Skeletal muscle satellite cell (primary cell): ENCODE data around the gene IL34.
A peak's percentile ranks its signal among the peaks of the same experiment; 100 is the strongest.

Experiments
- H3K27me3 ChIP-seq: 2 replicates; pipeline ENCODE4 v1.7.0; 2013; ENCODE audit warnings: low read length; ENCODE audit not compliant: control insufficient read depth, insufficient read depth
- H3K36me3 ChIP-seq: 2 replicates; pipeline ENCODE4 v1.7.0; 2013; ENCODE audit warnings: mild to moderate bottlenecking, control low read depth, low read length; ENCODE audit not compliant: insufficient read depth
- H3K4me1 ChIP-seq: 2 replicates; pipeline ENCODE4 v1.7.0; 2013; ENCODE audit warnings: low read length; ENCODE audit not compliant: control insufficient read depth, insufficient read depth
- H3K4me2 ChIP-seq: 2 replicates; pipeline ENCODE4 v1.7.0; 2013; ENCODE audit warnings: mild to moderate bottlenecking, low read length
- H3K4me3 ChIP-seq: 2 replicates; pipeline ENCODE4 v1.7.0; 2013; ENCODE audit warnings: low read length
- H3K9ac ChIP-seq: 2 replicates; pipeline ENCODE4 v1.7.0; 2013; ENCODE audit warnings: mild to moderate bottlenecking, low read depth, low read length, moderate library complexity
- H3K9me3 ChIP-seq: replicated peaks from 2 replicates; pipeline ENCODE4 v1.7.0; 2013; ENCODE audit warnings: mild to moderate bottlenecking, control low read depth, low read length

Gene IL34

DNA sequence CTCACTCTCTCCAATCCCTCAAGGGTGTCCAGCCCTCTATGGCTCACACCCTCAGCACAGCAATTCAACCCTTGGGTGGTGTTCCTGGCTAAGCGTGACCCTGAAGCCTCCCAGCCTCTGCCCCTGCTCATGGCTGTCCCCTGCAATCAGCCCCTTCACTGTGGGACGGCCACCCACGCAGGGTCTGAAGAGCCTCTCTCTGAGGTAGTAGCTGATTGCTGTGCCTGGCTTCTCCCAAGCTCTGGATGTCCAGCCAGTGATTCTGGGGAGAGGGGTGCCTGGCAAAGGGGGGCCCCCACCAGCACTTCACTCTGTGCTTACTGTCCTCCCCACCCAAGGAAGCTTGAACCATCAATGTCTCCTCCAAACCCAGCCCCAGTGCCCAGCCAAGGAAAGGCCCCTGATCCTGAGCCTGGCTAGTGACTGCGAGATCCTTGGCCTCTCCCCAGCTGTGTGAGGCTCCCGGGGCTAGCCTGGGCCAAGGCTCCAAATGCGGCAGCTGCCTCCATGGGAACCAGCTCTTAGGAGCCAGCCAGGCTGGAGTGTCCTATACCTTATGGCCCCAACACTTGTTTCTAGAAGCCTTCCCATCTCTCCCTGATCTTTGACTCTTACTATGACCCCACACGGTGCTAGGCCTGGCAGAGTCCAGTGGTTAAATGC is 29.6 kb downstream of the IL34 start:
- Histone ChIP-seq H3K4me3 (no peak overlapping the region), H3K4me1 (peaks cover 5% of the 10 kb centered on the region), H3K4me2 (no peak overlapping the region), H3K36me3 (peaks cover 92% of the 10 kb centered on the region), H3K9me3 (no peaks in the 10 kb centered on the region), H3K27me3 (no peaks in the 10 kb centered on the region), H3K9ac (no peak overlapping the region)

DNA sequence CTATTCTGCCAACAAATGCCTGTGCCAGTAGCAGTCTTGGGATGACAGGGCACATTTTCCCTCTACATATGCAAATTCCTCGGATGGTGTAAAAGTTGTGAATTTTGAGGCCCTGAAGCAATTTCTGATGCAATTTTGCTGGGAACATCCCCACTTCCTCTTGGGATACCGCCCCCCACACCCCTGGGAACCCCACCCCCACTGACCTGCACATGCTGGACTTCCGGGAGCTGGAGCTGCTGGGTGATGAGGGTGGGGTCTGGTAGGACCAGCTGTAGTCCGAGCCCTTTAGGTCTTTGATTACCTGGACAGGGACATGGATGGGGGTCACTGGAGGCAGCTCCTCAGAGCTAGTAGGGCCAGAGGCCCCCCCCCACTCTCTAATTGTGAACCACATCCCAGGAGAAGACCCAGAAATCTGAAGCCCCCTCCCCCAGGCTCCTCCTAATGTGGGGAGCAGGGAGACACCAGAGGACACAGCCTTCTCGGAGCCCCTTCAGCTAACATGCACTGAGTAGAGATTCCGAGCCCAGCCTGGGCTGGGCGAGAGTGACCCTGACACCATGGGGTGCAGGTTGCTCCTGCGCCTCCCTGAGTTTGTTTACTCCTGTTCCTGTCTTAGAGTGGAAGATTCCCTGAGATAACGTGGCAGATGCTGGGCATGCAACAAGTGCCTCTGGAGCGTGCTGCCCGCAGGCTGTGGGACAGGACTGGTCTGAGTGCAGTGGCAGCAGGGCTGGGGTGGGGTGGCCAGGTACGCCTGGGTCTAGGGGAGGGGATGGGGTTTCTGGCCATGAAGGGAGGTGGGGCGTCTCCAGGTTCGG is 30.5 kb downstream of the IL34 start:
- Histone ChIP-seq H3K27me3 (no peaks in the 10 kb centered on the region), H3K9ac (no peak overlapping the region), H3K4me1 (peaks cover 14% of the 10 kb centered on the region), H3K4me3 (no peak overlapping the region), H3K4me2 (no peak overlapping the region), H3K9me3 (no peaks in the 10 kb centered on the region), H3K36me3 (peaks cover 83% of the 10 kb centered on the region)

DNA sequence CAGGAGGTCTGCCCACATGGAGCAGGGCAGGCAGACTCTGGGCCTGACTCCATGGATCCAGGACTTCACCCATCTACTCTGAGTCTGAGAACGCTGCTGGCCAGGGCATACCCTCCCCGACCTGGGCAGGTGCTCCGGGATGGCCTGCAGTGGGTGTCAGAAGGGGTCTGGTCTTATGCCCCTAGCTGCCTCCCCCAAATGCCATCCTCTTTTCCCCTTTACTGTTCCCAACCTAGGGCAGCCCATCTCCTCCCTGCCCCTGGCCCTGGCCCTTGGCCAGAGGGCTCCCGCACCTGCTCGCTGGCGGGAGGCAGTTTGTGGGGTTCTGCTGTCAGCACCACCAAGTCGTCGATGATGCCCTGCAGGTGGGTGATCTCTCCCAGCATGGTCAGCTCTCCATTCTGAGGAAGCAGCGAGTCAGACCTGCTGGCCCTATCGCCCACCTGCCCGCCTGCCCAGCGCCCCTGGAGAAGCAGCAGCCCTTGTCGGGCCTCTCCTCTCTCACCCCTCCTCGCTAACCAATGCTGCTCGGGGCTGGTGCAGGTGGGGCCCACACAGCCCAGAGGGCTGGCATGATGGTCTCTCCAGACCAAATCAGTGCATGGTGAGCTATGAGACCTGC is 31.3 kb downstream of the IL34 start:
- Histone ChIP-seq H3K4me2 (no peak overlapping the region), H3K36me3 (peaks cover 77% of the 10 kb centered on the region), H3K4me3 (no peak overlapping the region), H3K27me3 (no peaks in the 10 kb centered on the region), H3K4me1 (peaks cover 21% of the 10 kb centered on the region), H3K9ac (no peak overlapping the region), H3K9me3 (no peaks in the 10 kb centered on the region)

DNA sequence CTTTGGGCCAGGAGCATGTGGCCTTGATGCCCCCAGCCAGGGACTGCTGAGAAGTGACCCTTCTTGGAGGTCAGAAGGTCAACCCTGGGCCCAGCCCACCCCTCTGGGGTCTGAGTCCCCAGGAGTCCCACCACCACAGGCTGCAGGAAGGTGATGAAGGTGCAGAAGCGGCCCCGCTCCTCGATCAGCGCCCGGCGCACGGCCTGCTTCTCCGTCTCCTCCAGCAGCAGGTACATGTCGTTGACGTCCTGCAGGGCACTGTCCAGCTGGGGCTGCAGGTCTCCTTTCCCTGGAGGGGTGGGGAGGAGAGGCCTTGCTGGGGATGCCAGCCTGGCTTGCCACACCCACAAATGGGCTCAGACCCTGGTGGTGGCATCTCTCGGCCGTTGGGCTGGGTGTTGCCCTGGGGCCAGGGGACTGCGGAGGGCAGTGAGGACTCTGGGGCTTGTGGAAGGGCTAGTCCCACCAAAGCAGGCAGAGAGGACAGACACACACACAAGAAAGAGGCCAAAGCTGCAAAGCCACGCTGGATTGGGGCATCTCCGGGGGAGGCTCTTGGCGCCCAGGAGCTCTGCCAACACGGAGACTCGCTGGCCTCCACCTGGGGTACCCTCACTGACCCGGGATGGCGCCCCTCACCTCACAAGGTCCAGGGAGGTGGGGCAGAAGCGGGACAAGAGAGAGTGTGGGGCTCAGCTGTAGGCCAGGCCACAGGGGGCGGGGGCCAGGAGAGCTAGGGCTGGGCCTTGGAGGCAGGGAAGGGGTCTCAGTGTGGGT is 31.9 kb downstream of the IL34 start:
- H3K9me3 ChIP-seq, result no peaks in the 10 kb centered on the region
- H3K4me2 ChIP-seq, result no peak overlapping the region
- H3K27me3 ChIP-seq, result no peaks in the 10 kb centered on the region
- H3K4me3 ChIP-seq, result no peak overlapping the region
- no peak overlapping the region for H3K9ac ChIP-seq
- H3K36me3 ChIP-seq, result peaks cover 77% of the 10 kb centered on the region
- peaks cover 28% of the 10 kb centered on the region for H3K4me1 ChIP-seq

DNA sequence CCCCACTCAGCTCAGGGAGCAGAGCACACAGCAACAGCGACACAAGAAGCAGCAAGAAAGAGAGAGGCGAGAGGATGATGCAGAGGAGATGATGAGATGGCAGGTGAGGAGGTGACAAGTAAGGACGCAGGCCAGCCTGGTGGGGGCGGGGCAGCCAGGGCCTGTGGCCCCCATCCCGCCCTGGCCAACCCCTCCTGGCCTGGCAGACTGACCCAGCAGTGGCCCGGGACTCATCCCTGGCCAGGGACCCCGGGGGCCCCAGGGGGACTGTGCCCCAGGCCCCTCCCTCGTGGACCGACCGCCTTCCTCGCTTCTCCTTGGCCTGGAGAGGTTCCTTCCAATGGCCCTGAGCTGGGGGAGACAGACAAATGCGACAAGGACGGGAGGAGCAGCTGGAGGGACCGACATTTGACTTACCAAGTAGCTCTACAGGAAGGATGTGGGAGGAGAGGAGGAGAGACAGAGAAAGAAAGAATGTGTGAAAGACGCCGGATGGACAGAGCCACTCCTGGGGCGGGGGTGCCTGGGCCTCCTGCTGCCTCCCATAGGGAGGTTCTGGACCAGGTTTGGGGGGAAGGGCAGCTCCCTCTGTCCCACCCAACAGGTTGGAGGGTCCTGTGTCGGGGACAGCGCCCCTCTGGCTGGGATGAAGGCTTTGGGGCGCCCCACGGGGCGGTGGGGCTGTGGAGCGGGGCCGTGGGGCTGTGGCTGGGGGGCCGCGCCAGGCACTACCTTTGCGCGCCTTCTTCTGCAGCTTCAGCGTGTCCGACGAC is 32.7 kb downstream of the IL34 start:
- Histone ChIP-seq H3K9me3 (no peaks in the 10 kb centered on the region), H3K4me3 (no peak overlapping the region), H3K4me1 (peaks cover 36% of the 10 kb centered on the region), H3K9ac (no peak overlapping the region), H3K27me3 (no peaks in the 10 kb centered on the region), H3K4me2 (no peak overlapping the region), H3K36me3 (peaks cover 76% of the 10 kb centered on the region)

DNA sequence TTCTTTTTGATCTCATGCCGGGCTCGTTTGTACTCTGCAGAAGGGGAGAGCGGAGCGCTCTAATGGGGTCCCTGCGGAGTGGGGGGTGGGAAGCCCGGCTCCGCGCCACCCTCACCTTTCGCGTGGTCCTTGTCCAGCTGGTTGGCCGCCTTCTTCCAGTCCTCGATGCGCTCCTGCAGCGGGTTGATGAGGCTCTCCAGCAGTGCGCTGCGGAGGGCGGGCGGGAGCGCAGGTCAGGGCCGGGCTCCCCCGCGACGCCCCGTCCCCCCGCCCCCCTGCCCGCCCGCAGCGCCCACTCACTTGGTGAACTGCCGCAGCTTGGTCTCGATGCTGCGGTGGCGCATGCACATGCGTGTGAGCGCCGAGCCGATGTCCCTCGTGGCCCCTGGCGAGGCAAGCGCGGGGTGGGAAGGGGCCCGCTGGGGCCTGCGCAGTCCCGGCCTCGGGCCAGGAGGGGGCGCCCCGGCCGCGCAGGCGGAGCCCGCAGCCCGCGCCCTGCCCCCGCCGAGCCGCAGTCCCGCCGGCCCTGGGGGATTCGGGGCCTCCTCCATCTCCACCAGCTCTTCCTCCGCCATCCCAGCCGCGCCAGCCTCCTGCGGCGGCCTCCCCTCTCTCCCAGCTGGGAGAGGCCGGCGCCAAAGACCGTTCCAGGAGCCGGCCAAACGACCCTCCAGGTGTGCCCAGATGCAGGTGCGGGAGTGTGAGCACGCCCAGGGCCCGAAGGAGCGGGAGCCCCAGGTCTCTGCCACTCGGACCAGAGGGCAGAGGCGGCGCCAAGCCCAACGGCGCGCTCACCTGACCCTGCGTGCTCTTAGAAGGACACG is 33.5 kb downstream of the IL34 start:
- peak overlapping the region; percentile 100 for H3K4me2 ChIP-seq
- H3K4me3 ChIP-seq, result no peak overlapping the region
- peaks cover 68% of the 10 kb centered on the region for H3K36me3 ChIP-seq
- H3K27me3 ChIP-seq, result no peaks in the 10 kb centered on the region
- H3K4me1 ChIP-seq, result peaks cover 42% of the 10 kb centered on the region
- peak overlapping the region; percentile 26 for H3K9ac ChIP-seq
- no peaks in the 10 kb centered on the region for H3K9me3 ChIP-seq

DNA sequence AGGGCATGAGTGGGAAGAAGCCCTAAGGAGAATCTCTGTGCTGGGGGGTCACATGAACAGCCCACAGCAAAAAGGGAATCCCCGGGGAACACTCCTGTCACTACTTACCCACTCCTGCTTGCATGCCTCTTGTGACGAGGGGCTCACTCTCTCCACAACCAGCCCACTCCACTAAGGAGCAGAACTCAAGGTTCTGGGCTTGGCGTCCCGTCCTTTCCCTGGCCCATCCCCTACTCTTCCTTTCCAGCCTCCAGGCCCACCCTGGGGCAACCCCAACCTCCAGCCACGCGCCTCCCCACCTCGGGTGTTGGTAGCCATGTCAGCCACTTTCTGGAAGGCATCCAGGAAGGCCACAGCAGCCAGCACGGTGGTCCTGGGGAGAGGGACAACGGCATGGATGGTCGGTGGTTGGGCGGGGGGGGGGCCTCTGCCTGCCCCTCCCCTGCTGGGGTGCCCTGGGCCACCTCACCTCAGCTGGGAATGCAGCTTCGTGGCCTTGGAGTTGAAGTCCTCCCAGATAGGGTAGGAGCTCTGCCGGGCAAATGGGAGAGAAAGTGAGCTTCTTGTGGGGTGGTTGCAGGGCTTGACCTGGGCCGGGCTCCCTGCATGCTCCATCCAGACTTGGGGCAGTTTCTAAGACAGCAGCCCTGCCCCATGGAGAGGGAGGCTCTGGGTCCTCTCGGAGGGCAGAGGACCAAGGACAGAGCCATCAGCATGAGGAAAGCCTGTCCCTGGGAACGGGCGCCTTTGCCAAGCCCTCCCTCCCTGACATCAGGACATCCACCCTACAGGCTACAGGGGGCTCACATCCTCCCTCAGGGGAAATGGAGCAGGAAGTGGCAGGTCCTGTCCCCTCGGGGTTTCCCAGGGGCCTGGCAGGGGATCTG is 34.4 kb downstream of the IL34 start:
- no peaks in the 10 kb centered on the region for H3K27me3 ChIP-seq
- H3K4me1 ChIP-seq, result peaks cover 42% of the 10 kb centered on the region
- no peaks in the 10 kb centered on the region for H3K9me3 ChIP-seq
- H3K4me3 ChIP-seq, result peak overlapping the region; percentile 58
- H3K36me3 ChIP-seq, result peaks cover 62% of the 10 kb centered on the region
- H3K4me2 ChIP-seq, result peak overlapping the region; percentile 100
- peak overlapping the region; percentile 70 for H3K9ac ChIP-seq

DNA sequence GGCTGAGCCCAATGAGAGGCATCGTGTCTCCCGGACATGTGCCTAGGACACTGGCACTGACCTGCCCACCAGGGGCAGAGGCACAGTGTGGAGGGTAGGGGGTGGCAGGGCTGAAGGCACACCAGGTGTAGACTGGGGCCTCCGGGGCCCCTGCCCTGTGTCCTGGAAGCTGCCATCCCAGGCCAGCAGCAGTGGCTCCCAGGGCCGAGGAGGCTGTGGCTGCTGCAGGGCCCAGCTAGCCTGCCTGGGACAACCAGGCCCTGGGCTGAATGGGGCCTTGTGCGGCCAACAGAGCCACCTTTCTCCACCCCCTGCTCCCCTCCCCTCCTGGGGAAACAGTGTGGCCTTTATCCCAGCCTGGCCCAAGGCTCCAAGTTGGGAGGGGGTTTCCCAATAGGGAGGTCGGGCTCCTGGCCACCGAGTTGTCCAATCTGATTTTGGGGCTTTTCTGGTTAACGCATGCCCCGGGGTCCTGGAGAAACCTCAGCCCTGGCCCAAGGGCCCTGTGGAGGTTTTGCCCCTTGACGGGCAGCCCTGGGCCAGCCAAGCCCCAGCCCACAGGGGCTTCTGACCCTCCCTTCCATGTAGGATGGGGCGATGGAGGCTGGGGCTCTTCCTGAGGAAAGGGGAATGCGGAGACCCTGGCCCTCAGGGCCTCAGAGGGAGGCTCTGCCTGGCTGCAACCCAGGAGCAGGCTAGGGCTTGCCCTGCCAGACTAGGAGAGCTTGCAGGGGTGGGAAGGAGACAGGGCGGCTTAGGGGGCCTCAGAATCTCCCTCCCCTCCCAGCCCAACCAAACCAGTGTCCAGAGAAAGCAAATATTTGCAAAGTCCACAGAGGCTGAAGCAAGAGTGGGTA is 35.3 kb downstream of the IL34 start:
- H3K9ac ChIP-seq, result peak overlapping the region; percentile 70
- peak overlapping the region; percentile 58 for H3K4me3 ChIP-seq
- H3K4me1 ChIP-seq, result peaks cover 48% of the 10 kb centered on the region
- no peaks in the 10 kb centered on the region for H3K9me3 ChIP-seq
- H3K4me2 ChIP-seq, result peak overlapping the region; percentile 100
- H3K27me3 ChIP-seq, result no peaks in the 10 kb centered on the region
- peaks cover 53% of the 10 kb centered on the region for H3K36me3 ChIP-seq
